ENCODE measurements around the gene HAUS3. TPM values are rescaled to one million over a fixed set of nuclear protein-coding genes. Genes with fewer than 3 reads are reported as not detected.

HAUS3 gene
- total RNA-seq, 4 donors from 2014 or later, result 9.9 to 14.1 (median 11.3) TPM

GRCh38 chr4:2266821-2267220 is 24.9 kb upstream of the HAUS3 start:
- Histone ChIP-seq H3K27ac (replicated peaks in 1 of 4) (peak overlapping the region in 3 of 4 donors; percentile 50 to 79 (median 55)), H3K36me3 (peaks cover 0 to 17% (median 11%) of the 10 kb centered on the region in 4 donors), H3K27me3 (no peaks in the 10 kb centered on the region), H3K4me1 (peaks cover 32 to 52% (median 41%) of the 10 kb centered on the region in 4 donors), H3K4me3 (no peak overlapping the region), H3K9me3 (no peaks in the 10 kb centered on the region)
- intact Hi-C loops (cut with DNase I), result no loop called here
- DNase-seq (ENCODE audit: extremely low spot score), result no peak
- TF ChIP-seq POLR2AphosphoS5 (IDR thresholded peaks at IDR 0.05) (no peak), CTCF (IDR thresholded peaks at IDR 0.05) (no peak)
- 83% methylated on average over 3 of the region's 5 CpGs for WGBS

GRCh38 chr4:2266181-2266580 is 24.3 kb upstream of the HAUS3 start:
- Histone ChIP-seq H3K4me1 (peaks cover 32 to 52% (median 41%) of the 10 kb centered on the region in 4 donors), H3K9me3 (no peaks in the 10 kb centered on the region), H3K27me3 (no peaks in the 10 kb centered on the region), H3K36me3 (peaks cover 0 to 12% (median 10%) of the 10 kb centered on the region in 4 donors), H3K27ac (replicated peaks in 1 of 4) (peak overlapping the region; percentile 50 to 79 (median 61)), H3K4me3 (peak overlapping the region in 1 of 4 donors; percentile 10)
- intact Hi-C loops (cut with DNase I), result no loop called here
- TF ChIP-seq EP300 (IDR thresholded peaks at IDR 0.05), result no peak
- no peak for TF ChIP-seq POLR2A (IDR thresholded peaks at IDR 0.05; ENCODE audit: low read depth)
- no peak for TF ChIP-seq CTCF (IDR thresholded peaks at IDR 0.05)
- TF ChIP-seq POLR2AphosphoS5 (IDR thresholded peaks at IDR 0.05), result peak in 1 of 2 donors; percentile 79
- no peak for DNase-seq (ENCODE audit: extremely low spot score)
- WGBS, result 21% methylated on average over 8 of the region's 8 CpGs

GRCh38 chr4:2265113-2266110 is 23.5 kb upstream of the HAUS3 start:
- Histone ChIP-seq H3K36me3 (peaks cover 0 to 5% (median 2%) of the 10 kb centered on the region in 4 donors), H3K27me3 (no peaks in the 10 kb centered on the region), H3K9me3 (no peaks in the 10 kb centered on the region), H3K4me3 (peak overlapping the region in 1 of 4 donors; percentile 10), H3K27ac (replicated peaks in 1 of 4) (peak overlapping the region; percentile 50 to 79 (median 61)), H3K4me1 (peaks cover 37 to 59% (median 47%) of the 10 kb centered on the region in 4 donors)
- whole genome bisulfite sequencing, result 88% methylated on average over 14 of the region's 19 CpGs
- TF ChIP-seq POLR2A (IDR thresholded peaks at IDR 0.05; ENCODE audit: low read depth) (no peak), POLR2AphosphoS5 (IDR thresholded peaks at IDR 0.05) (no peak), CTCF (IDR thresholded peaks at IDR 0.05) (no peak), EP300 (IDR thresholded peaks at IDR 0.05) (no peak)
- no peak for DNase-seq (ENCODE audit: extremely low spot score)
- intact Hi-C loops (cut with DNase I), result no loop called here

GRCh38 chr4:2264481-2265041 is 22.6 kb upstream of the HAUS3 start:
- Histone ChIP-seq H3K27me3 (no peaks in the 10 kb centered on the region), H3K4me3 (no peak overlapping the region), H3K36me3 (peaks cover 0 to 2% (median 0%) of the 10 kb centered on the region in 4 donors), H3K9me3 (no peaks in the 10 kb centered on the region), H3K4me1 (peaks cover 45 to 68% (median 55%) of the 10 kb centered on the region in 4 donors), H3K27ac (replicated peaks in 1 of 4) (peak overlapping the region in 1 of 4 donors; percentile 79)
- no peak for TF ChIP-seq CTCF (IDR thresholded peaks at IDR 0.05)
- no peak for TF ChIP-seq POLR2A (IDR thresholded peaks at IDR 0.05; ENCODE audit: low read depth)
- TF ChIP-seq POLR2AphosphoS5 (IDR thresholded peaks at IDR 0.05), result no peak
- no peak for TF ChIP-seq EP300 (IDR thresholded peaks at IDR 0.05)
- 75% methylated on average over 3 of the region's 6 CpGs for WGBS
- DNase-seq (ENCODE audit: extremely low spot score), result no peak
- intact Hi-C loops (cut with DNase I), result loop anchor here (5.0 kb wide), 2 partner anchors 153 to 273 kb away; partner anchors contain the start of genes CFAP99, FAM193A and ZFYVE28
